CD4-positive, CD25-positive, alpha-beta regulatory T cell (primary cell): Measurements from ENCODE around the gene TOMM20. TPM values are rescaled to one million over a fixed set of nuclear protein-coding genes. Genes with fewer than 3 reads are reported as not detected.
"Not testable (repeated sequence)": the region's sequence is repeated elsewhere in the genome, so short reads cannot be mapped to it uniquely, and the experiment has no call there.

Source experiments
- ATAC-seq, 2 donors: fragments of 150-1000 bp; cut with Tn5 transposase; one replicate each; pipeline ENCODE4 v1.10.0; 2021; ENCODE audit warnings: low read depth in 2 of 2, moderate number of reproducible peaks in 2 of 2, moderate library complexity in 1 of 2
- DNase-seq, 3 donors: peaks; one replicate each; pipeline versions ENCODE4 v3.0.0 to v3.0.0-alpha.2; 2012 to 2022; ENCODE audit warnings: mixed read lengths in 1 of 3
- H3K27ac ChIP-seq: one replicate; pipeline ENCODE4 v1.7.0; 2013; ENCODE audit warnings: mild to moderate bottlenecking, low read length; ENCODE audit not compliant: insufficient read depth, poor library complexity, severe bottlenecking
- H3K27me3 ChIP-seq: one replicate; pipeline ENCODE4 v1.7.0; 2013; ENCODE audit warnings: low read length; ENCODE audit not compliant: control insufficient read depth, insufficient read depth
- H3K36me3 ChIP-seq: one replicate; pipeline ENCODE4 v1.7.0; 2013; ENCODE audit warnings: mild to moderate bottlenecking, low read length, moderate library complexity; ENCODE audit not compliant: control insufficient read depth, insufficient read depth
- H3K4me1 ChIP-seq: 2 replicates; pipeline ENCODE4 v1.7.0; 2013; ENCODE audit warnings: mild to moderate bottlenecking, low read length; ENCODE audit not compliant: insufficient read depth, control insufficient read depth, poor library complexity, severe bottlenecking
- H3K4me3 ChIP-seq: one replicate; pipeline ENCODE4 v1.7.0; 2013; ENCODE audit warnings: low read depth, mild to moderate bottlenecking, low read length, moderate library complexity
- H3K9me3 ChIP-seq, 2 experiments: 1 replicate in 1 of 2; 2 replicates in 1 of 2; pipeline ENCODE4 v1.7.0; 2013; ENCODE audit warnings: low read length in 2 of 2, mild to moderate bottlenecking in 1 of 2, moderate library complexity in 1 of 2; ENCODE audit not compliant: control insufficient read depth in 2 of 2
- H3K27ac Mint-ChIP-seq, 3 donors: one replicate each; pipeline ENCODE4 v1.8.0; 2020 to 2022; ENCODE audit warnings: mild to moderate bottlenecking in 3 of 3, mixed read lengths in 3 of 3, moderate library complexity in 2 of 3
- H3K27me3 Mint-ChIP-seq: one replicate; pipeline ENCODE4 v1.8.0; 2022; ENCODE audit warnings: mild to moderate bottlenecking, mixed read lengths
- H3K36me3 Mint-ChIP-seq: one replicate; pipeline ENCODE4 v1.8.0; 2020; ENCODE audit warnings: mixed read lengths
- H3K4me1 Mint-ChIP-seq, 4 donors: one replicate each; pipeline ENCODE4 v1.8.0; 2020 to 2022; ENCODE audit warnings: mixed read lengths in 4 of 4, mild to moderate bottlenecking in 1 of 4
- H3K4me3 Mint-ChIP-seq, 4 donors: one replicate each; pipeline ENCODE4 v1.8.0; 2020 to 2022; ENCODE audit warnings: mild to moderate bottlenecking in 4 of 4, mixed read lengths in 4 of 4, moderate library complexity in 3 of 4
- H3K9me3 Mint-ChIP-seq, 7 donors: one replicate each; pipeline ENCODE4 v1.8.0; 2020 to 2022; ENCODE audit warnings: mixed read lengths in 7 of 7, mild to moderate bottlenecking in 3 of 7, moderate library complexity in 2 of 7
- polyA plus RNA-seq, 4 donors: library from polyadenylated mRNA; unstranded; fragments of 300-500 nt; fragmentation: Illumina TruSeq; gene quantifications; one replicate each; pipeline ENCODE4 v1.2.3, GENCODE V29; 2021
- total RNA-seq: library from RNA; stranded (reverse); gene quantifications from one replicate; pipeline ENCODE4 v1.2.3, GENCODE V29; 2022

TOMM20 gene
- total and polyA plus RNA-seq, 5 donors from 2014 or later, result 50.5 to 102 (median 59.1) TPM

- Histone ChIP-seq H3K4me1 (peaks cover 39% of the 10 kb centered on the region), H3K36me3 (peaks cover 30% of the 10 kb centered on the region), H3K4me3 (peak overlapping the region; percentile 97), H3K27ac (peak overlapping the region; percentile 89)
- peaks cover 12% of the 10 kb centered on the region for H3K36me3 Mint-ChIP-seq
- DNase-seq, ATAC-seq, H3K9me3 ChIP-seq, H3K27me3 Mint-ChIP-seq, H3K9me3 Mint-ChIP-seq, H3K27me3 ChIP-seq: not testable (repeated sequence)
- peak overlapping the region; percentile 95 to 99 (median 98) for H3K4me3 Mint-ChIP-seq
- peaks cover 10 to 32% (median 17%) of the 10 kb centered on the region in 4 donors for H3K4me1 Mint-ChIP-seq
- peak overlapping the region; percentile 14 to 98 (median 55) for H3K27ac Mint-ChIP-seq
These were observed 31.3 kb upstream of the TOMM20 start for GRCh38 chr1:235159930-235160329.

DNA sequence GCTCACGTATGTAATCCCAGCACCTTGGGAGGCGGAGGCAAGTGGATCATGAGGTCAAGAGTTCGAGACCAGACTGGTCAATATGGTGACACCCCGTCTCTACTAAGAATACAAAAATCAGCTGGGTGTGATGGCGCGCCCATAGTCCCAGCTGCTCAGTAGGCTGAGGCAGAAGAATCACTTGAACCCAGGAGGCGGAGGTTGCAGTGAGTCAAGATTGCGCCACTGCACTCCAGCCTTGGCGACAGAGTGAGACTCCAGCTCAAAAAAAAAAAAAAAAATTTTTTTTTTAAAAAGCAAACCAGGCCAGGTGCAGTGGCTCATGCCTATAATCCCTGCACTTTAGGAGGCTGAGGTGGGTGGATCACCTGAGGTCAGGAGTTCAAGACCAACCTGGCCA is 30.6 kb upstream of the TOMM20 start:
- ATAC-seq, H3K27me3 ChIP-seq, H3K27me3 Mint-ChIP-seq, DNase-seq, H3K27ac ChIP-seq, H3K36me3 Mint-ChIP-seq, H3K9me3 ChIP-seq, H3K9me3 Mint-ChIP-seq: not testable (repeated sequence)
- peak overlapping the region in 3 of 4 donors; percentile 74 to 99 (median 95) for H3K4me3 Mint-ChIP-seq
- peaks cover 36% of the 10 kb centered on the region for H3K36me3 ChIP-seq
- H3K27ac Mint-ChIP-seq, result peak overlapping the region in 2 of 3 donors; percentile 83 to 98
- H3K4me1 ChIP-seq, result peaks cover 39% of the 10 kb centered on the region
- H3K4me1 Mint-ChIP-seq, result peaks cover 10 to 39% (median 21%) of the 10 kb centered on the region in 4 donors
- peak overlapping the region; percentile 97 for H3K4me3 ChIP-seq

DNA sequence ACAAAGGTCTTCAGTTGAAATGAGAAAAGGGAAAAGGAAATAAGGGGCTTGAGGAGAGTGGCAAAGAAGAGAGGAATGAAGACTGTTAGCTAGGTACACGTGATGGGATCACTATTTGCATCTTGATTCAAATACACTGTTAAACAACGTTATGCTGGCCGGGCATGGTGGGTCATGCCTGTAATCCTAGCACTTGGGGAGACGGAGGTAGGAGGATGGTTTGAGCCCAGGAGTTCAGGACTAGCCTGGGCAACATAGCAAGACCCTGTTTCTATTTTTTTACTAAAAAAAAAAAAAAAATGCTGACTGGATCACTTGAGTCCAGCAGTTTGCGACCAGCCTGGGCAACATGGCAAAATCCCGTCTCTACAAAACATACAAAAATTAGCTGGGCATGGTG is 30.0 kb upstream of the TOMM20 start:
- Histone ChIP-seq H3K36me3 (peaks cover 40% of the 10 kb centered on the region), H3K4me3 (peak overlapping the region; percentile 10), H3K27ac (no peak overlapping the region), H3K9me3 (no peaks in the 10 kb centered on the region), H3K27me3 (no peaks in the 10 kb centered on the region), H3K4me1 (peaks cover 39% of the 10 kb centered on the region)
- peaks cover 11% of the 10 kb centered on the region for H3K36me3 Mint-ChIP-seq
- peaks cover 10 to 42% (median 21%) of the 10 kb centered on the region in 4 donors for H3K4me1 Mint-ChIP-seq
- H3K4me3 Mint-ChIP-seq, result peak overlapping the region in 1 of 4 donors; percentile 74
- DNase-seq (no peak), ATAC-seq (no peak)
- H3K27me3 Mint-ChIP-seq, result no peaks in the 10 kb centered on the region
- no peak overlapping the region for H3K27ac Mint-ChIP-seq
- no peaks in the 10 kb centered on the region for H3K9me3 Mint-ChIP-seq

- no peak for DNase-seq
- Histone ChIP-seq H3K4me3 (peak overlapping the region; percentile 30), H3K27me3 (no peaks in the 10 kb centered on the region), H3K27ac (no peak overlapping the region), H3K9me3 (no peaks in the 10 kb centered on the region), H3K4me1 (peaks cover 39% of the 10 kb centered on the region), H3K36me3 (peaks cover 55% of the 10 kb centered on the region)
- Mint-ChIP-seq H3K4me1 (peaks cover 13 to 55% (median 24%) of the 10 kb centered on the region in 4 donors), H3K4me3 (no peak overlapping the region), H3K27me3 (no peaks in the 10 kb centered on the region), H3K36me3 (peaks cover 14% of the 10 kb centered on the region), H3K27ac (no peak overlapping the region), H3K9me3 (no peaks in the 10 kb centered on the region)
- no peak for ATAC-seq
These were observed 28.5 kb upstream of the TOMM20 start for GRCh38 chr1:235157150-235157549.

DNA sequence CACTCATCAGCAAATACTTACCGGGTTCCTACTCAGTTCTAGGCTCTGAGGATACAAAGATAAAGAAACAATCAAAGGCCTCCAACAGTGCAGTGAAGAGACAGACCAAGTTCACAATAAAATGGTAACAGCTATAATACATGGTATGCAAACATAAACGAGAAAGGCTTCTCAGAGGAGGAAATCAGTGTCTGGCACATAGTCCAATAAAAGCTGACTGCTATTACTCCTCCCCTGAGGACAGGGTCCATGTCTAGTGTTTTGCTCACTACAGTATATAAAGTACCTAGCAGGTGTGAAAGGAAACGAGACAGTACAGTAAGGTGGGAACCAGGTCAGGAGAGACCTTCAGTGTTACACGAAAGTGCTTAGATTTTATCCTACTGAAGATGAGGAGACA is 28.1 kb upstream of the TOMM20 start:
- H3K27me3 Mint-ChIP-seq, result no peaks in the 10 kb centered on the region
- Histone ChIP-seq H3K4me3 (no peak overlapping the region), H3K4me1 (peaks cover 35% of the 10 kb centered on the region), H3K27ac (no peak overlapping the region), H3K9me3 (no peaks in the 10 kb centered on the region), H3K27me3 (no peaks in the 10 kb centered on the region), H3K36me3 (peaks cover 59% of the 10 kb centered on the region)
- H3K27ac Mint-ChIP-seq, result no peak overlapping the region
- no peaks in the 10 kb centered on the region for H3K9me3 Mint-ChIP-seq
- H3K4me3 Mint-ChIP-seq, result no peak overlapping the region
- H3K36me3 Mint-ChIP-seq, result peaks cover 14% of the 10 kb centered on the region
- DNase-seq, result no peak
- H3K4me1 Mint-ChIP-seq, result peaks cover 11 to 51% (median 23%) of the 10 kb centered on the region in 4 donors
- no peak for ATAC-seq

DNA sequence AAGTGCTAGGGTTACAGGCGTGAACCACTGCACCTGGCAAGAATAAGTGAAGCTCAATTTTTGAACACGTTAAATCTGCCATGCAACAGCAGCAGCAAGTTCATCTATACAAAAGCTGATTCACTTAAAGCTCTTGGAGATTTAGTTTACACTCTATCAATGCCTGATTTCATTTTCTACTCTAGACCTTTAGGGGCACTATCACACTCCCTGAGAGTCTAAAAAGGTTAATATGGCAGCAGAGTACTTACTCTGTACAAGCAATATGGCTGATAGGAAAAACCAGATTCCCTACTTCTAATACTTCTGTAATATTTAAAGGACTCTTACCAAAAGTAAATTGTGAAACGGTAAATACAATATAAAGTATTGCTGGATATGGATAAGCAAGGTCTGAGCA is 27.6 kb upstream of the TOMM20 start:
- no peaks in the 10 kb centered on the region for H3K9me3 ChIP-seq
- peaks cover 17% of the 10 kb centered on the region for H3K36me3 Mint-ChIP-seq
- ATAC-seq (no peak), DNase-seq (peak in 1 of 3 donors; percentile 20)
- no peak overlapping the region for H3K4me3 Mint-ChIP-seq
- no peak overlapping the region for H3K27ac ChIP-seq
- no peaks in the 10 kb centered on the region for H3K9me3 Mint-ChIP-seq
- peaks cover 32% of the 10 kb centered on the region for H3K4me1 ChIP-seq
- H3K4me1 Mint-ChIP-seq, result peaks cover 12 to 50% (median 22%) of the 10 kb centered on the region in 4 donors
- peaks cover 64% of the 10 kb centered on the region for H3K36me3 ChIP-seq
- H3K27ac Mint-ChIP-seq, result peak overlapping the region in 1 of 3 donors; percentile 20
- no peaks in the 10 kb centered on the region for H3K27me3 Mint-ChIP-seq
- H3K4me3 ChIP-seq, result no peak overlapping the region
- H3K27me3 ChIP-seq, result no peaks in the 10 kb centered on the region

GRCh38 chr1:235152235-235152634 is 23.6 kb upstream of the TOMM20 start:
- Histone ChIP-seq H3K4me3 (no peak overlapping the region), H3K4me1 (peaks cover 6% of the 10 kb centered on the region), H3K27ac (no peak overlapping the region), H3K36me3 (peaks cover 80% of the 10 kb centered on the region), H3K27me3 (no peaks in the 10 kb centered on the region), H3K9me3 (no peaks in the 10 kb centered on the region)
- H3K4me3 Mint-ChIP-seq, result no peak overlapping the region
- no peak for ATAC-seq
- no peak overlapping the region for H3K27ac Mint-ChIP-seq
- DNase-seq, result no peak
- no peaks in the 10 kb centered on the region for H3K27me3 Mint-ChIP-seq
- H3K4me1 Mint-ChIP-seq, result peaks cover 18 to 50% (median 25%) of the 10 kb centered on the region in 4 donors
- H3K36me3 Mint-ChIP-seq, result peaks cover 23% of the 10 kb centered on the region
- H3K9me3 Mint-ChIP-seq, result no peaks in the 10 kb centered on the region

DNA sequence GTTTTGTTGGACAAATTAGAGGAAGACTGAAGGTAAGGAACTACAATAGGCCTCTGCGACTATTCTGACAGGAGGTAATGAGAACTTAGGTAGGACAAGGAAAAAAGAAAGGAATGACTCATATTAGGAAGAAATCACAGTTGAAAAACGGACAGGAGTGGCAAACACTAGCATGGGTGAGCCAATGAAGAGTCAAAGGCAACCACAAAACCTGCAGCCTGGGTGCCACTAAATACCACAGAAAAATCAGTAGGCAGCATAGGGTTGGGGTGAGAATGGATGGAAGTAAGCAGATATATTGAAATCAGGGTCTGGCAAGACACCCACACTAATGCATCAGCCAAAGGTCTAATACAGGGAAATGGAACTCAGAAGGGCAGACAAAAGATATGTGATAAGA is 22.4 kb upstream of the TOMM20 start:
- Histone ChIP-seq H3K4me1 (peaks cover 5% of the 10 kb centered on the region), H3K36me3 (peaks cover 79% of the 10 kb centered on the region), H3K4me3 (no peak overlapping the region), H3K27ac (no peak overlapping the region), H3K27me3 (no peaks in the 10 kb centered on the region), H3K9me3 (no peaks in the 10 kb centered on the region)
- no peak for DNase-seq
- Mint-ChIP-seq H3K27ac (peak overlapping the region; percentile 30 to 72 (median 59)), H3K9me3 (no peaks in the 10 kb centered on the region), H3K36me3 (peaks cover 27% of the 10 kb centered on the region), H3K27me3 (no peaks in the 10 kb centered on the region), H3K4me3 (no peak overlapping the region), H3K4me1 (peaks cover 18 to 53% (median 29%) of the 10 kb centered on the region in 4 donors)
- ATAC-seq, result no peak
